Stimulated activated CD4-positive, alpha-beta T cell treated with anti-CD3 and anti-CD28 coated beads, Interleukin-15, amount 100 ng/mL, for 48 hours (primary cell): ENCODE data around the gene DGCR6L.
"Not testable (repeated sequence)": the region's sequence is repeated elsewhere in the genome, so short reads cannot be mapped to it uniquely, and the experiment has no call there.

Source experiments
- DNase-seq, 2 donors: peaks; one replicate each; pipeline ENCODE4 v3.0.0-alpha.2; 2020; ENCODE audit warnings: low read depth in 2 of 2

Gene DGCR6L

DNA sequence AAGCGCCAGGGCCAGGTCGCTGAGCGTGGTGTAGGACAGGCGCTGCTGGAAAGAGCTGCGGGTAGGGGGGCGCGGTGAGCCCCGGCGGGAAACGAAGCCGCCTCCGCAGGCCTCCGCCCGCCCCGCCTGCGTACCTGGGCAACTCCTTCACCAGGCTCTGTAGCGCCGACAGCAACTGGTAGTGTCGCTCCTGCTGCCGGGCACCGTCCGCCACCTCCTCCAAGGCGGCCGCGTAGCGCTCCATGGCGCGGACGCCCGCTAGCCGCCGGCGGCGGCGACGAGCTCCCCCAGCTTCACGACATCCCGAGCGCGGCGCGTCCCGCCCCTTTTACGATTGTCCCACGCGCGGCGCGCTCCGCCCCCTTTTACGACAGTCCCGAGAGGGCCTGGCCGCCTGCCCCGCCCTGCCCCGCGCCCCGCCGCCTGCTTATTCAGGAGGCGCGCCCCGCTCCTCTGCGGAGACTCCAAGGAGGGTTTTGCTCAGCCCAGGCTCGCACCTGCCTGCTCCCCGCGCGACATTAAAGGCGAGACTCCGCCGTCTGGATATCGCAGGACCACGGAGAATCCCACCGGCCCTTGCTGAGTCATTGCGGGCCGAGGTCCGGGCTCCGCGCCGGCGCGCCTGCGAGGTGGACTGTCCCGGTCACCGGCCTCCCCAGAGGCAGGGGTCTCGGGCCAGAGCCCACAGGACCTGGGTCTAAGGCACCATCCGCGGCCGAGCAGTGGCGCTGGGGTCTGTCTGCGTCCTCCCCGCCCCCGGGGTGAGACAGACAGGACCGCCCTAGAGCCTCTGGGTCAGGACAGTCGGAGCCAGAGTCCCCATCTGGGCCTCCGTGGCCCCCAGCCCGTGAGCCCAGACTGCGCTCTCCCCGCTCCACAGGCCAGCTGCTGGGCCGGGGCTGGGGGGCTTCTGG lies at the start of gene DGCR6L:
Gene DGCR6L (minus strand): TSS at position 316 of the 914 bp plus-strand sequence. CDS start 72 bp downstream, at position 244.
- peak; percentile 91 to 96 for DNase-seq

DNA sequence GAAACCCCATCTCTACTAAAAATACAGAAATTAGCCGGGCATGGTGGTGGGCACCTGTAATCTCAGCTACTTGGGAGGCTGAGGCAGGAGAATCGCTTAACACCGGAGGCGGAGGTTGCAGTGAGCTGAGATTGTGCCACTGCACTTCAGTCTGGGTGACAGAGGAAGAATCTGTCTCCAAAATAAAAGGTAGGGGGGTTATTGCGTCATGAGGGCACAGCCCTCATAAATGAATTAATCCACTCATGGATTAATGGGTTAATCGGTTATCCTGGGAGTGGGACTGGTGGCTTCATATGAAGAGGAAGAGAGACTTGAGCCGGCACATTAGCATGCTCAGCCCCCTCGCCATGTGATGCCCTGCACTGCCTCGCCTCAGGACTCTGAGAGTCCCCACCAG lies 49.0 kb upstream of the DGCR6L start:
- DNase-seq = not testable (repeated sequence)

DNA sequence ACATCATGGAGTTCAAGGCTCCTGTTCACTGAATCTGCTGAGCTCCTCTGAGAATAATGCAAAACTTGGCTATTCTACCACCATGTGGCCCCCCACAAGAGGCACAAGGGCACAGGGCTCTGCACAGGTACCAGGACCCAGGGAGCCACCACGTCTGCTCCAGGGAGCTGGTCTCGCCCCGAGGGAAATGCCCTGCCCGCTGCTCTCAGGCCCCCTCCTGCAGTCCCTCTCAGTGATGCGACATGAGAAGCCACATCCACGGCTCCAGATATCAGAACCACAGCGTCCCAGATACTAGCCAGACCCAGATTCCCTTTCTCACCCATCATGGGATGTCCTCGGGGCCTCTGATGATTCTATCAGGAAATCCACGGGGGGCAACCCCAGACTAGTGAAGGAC lies 47.0 kb upstream of the DGCR6L start:
- DNase-seq = not testable (repeated sequence)

- not testable (repeated sequence) for DNase-seq
These were observed 44.7 kb upstream of the DGCR6L start for GRCh38 chr22:20364335-20365260.

- not testable (repeated sequence) for DNase-seq
These were observed 42.5 kb upstream of the DGCR6L start for GRCh38 chr22:20362403-20362802.

- not testable (repeated sequence) for DNase-seq
These were observed 41.9 kb upstream of the DGCR6L start for GRCh38 chr22:20361752-20362229.

- DNase-seq = not testable (repeated sequence)
These were observed 41.2 kb upstream of the DGCR6L start for GRCh38 chr22:20360866-20361751.

GRCh38 chr22:20360261-20360660 lies 40.4 kb upstream of the DGCR6L start:
- not testable (repeated sequence) for DNase-seq

DNA sequence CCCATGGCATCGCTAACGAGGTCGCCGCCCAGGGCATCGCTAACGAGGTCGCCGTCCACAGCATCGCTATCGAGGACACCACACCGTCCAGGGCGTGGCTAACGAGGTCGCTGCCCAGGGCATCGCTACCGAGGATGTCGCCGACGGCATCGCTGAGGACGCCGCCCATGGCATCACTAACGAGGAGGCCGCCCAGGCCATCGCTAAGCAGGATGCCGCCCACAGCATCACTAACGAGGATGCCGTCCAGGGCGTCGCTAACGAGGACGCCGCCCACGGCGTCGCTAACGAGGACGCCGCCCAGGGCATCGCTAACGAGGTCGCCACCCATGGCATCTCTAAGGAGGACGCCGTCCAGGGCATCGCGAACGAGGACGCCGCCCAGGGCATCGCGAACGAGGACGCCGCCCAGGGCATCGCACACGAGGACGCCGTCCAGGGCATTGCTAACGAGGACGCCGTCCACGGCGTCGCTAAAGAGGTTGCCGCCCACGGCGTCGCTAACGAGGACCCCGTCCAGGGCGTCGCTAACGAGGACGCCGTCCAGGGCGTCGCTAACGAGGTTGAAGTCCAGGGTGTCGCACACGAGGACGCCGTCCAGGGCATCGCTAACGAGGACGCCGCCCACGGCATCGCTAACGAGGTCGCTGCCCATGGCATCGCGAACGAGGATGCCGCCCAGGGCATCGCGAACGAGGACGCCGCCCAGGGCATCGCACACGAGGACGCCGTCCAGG lies 38.8 kb upstream of the DGCR6L start:
- not testable (repeated sequence) for DNase-seq

GRCh38 chr22:20357967-20358366 lies 38.1 kb upstream of the DGCR6L start:
- DNase-seq = not testable (repeated sequence)

GRCh38 chr22:20356906-20357305 lies 37.0 kb upstream of the DGCR6L start:
- DNase-seq = not testable (repeated sequence)

DNA sequence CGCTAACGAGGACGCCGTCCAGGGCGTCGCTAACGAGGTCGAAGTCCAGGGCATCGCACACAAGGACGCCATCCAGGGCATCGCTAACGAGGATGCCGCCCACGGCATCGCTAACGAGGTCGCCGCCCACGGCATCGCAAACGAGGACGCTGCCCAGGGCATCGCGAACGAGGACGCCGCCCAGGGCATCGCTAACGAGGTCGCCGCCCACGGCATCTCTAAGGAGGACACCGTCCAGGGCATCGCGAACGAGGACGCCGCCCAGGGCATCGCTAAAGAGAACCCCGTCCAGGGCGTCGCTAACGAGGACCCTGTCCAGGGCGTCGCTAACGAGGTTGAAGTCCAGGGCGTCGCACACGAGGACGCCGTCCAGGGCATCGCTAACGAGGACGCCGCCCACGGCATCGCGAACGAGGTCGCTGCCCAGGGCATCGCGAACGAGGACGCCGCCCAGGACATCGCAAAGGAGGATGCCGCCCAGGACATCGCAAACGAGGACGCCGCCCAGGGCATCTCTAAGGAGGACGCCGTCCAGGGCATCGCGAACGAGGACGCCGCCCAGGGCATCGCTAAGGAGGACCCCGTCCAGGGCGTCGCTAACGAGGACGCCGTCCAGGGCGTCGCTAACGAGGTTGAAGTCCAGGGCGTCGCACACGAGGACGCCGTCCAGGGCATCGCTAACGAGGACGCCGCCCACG lies 36.2 kb upstream of the DGCR6L start:
- not testable (repeated sequence) for DNase-seq

DNA sequence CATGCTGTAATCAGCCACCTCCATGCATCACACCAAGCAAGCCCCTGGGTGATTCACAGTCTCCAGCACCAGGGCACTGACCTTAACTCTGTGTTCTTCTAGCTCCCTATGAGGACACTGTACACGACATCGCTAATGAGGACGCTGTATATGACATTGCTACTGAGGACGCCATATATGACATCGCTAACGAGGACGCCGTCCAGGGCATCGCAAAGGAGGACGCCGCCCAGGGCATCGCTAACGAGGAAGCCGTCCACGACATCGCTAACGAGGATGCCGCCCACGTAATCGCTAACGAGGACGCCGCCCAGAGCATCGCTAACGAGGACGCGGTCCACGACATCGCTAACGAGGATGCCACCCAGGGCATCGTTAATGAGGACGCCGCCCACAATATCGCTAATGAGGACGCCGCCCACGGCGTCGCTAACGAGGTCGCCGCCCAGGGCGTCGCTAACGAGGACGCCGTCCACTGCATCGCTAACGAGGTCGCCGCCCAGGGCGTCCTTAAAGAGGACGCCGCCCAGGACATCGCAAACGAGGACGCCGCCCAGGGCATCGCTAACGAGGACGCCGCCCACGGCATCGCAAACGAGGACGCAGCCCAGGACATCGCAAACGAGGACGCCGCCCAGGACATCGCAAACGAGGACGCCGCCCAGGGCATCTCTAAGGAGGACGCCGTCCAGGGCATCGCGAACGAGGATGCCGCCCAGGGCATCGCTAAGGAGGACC lies 34.5 kb upstream of the DGCR6L start:
- DNase-seq = no peak

DNA sequence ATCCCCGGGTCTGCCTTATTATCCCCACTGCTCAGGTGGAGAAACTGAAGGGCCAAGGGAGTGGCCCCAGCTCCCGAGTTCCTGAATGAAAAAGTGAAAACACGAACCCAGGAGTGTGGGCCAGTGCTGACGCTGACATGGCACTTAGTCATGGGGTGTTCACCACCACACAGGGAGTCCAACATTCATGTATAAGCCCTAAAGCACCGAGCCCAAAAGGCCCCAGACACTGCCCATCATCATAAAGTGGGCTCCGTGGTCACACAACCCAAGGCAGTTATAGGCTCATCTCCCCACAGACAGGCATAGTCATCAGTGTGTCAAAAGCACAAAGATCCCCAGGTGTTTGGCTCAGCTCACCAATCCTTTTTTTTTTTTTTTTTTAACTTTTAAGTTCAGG lies 32.7 kb upstream of the DGCR6L start:
- not testable (repeated sequence) for DNase-seq

DNA sequence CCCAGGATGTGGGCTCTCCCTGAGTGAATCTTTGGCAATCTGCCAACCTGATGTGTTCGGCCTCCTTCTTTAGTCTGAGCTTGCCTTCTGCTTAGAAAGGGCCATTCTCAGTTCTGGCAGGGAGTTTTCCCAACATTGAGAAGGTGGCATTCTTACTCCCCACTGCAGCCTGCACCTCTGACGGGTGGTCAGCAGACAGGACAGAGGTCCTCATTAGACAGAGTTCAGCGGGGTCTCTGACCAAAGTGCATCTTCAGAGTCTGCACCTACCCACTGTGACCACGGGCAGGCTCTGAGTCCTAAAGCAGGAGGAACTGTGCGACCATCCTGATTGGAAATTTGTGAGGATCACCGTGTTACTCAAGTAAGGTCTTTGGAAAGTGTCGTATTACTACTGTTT lies 26.7 kb upstream of the DGCR6L start:
- DNase-seq = not testable (repeated sequence)

DNA sequence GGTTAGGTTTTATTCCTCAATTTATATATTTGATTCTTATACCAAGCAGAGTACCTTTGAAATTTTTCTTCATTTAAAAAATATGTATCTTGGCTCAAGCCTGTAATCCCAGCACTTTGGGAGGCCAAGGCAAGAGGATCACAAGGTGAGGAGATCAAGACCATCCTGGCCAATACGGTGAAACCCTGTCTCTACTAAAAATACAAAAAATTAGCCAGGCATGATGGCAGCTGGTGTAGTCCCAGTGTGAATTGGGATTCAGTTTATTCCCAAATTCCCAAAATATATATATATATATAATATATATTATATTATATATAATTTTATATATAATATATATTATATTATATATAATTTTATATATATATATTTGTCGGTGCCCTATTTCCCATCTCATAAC lies 18.4 kb upstream of the DGCR6L start:
- not testable (repeated sequence) for DNase-seq

- not testable (repeated sequence) for DNase-seq
These were observed 17.9 kb upstream of the DGCR6L start for GRCh38 chr22:20337807-20338206.

DNA sequence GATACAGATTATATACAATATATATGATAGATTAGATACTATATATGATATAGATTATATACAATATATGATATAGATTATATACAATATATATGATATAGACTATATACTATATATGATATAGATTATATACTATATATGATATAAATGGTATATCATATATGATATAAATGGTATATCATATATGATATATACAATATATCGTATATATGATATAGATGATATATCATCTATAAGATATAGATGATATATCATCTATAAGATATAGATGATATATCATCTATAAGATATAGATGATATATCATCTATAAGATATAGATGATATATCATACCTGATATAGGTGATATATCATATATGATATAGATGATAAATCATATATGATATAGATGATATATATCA lies 16.7 kb upstream of the DGCR6L start:
- not testable (repeated sequence) for DNase-seq

- DNase-seq = not testable (repeated sequence)
These were observed 8.7 kb upstream of the DGCR6L start for GRCh38 chr22:20328569-20328930.
